ENCODE measurements around the gene RPL22L1.

The RPL22L1 gene

DNA sequence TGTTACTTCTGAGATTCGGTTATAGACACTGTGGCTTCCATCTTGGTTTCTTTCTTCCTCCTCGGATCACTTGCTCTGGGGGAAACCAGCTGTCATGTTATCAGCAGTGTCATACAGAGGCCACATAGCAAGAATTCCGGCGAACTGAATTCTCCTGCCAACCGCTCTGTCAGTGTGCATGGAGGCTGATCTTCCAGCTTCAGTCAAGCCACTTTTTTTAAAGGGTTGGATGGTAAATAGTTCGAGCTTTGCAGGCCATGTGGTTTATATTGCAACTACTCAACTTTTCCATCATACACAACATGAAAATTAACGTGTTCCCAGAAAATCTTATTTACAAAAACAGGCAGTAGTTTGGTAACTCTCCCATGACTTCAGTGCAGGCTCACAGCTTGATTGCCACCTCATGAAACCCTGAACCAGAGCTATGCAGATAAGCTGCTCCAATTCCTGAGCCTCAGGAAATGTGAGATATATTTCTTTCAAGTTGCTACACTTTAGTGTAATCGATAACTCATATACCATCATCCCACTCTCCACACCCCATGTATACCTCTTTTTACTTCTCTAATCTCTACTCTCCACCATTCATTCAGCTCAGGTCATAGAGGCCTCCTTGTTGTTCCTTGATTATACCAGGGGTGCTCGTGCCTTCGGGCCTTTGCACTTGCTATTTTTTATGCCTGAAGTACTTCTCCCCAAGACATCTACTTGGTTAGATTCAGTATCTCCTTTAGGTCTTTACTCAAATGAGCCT is 7.2 kb downstream of the RPL22L1 start:
- no peak for TF ChIP-seq CREB5 (CRISPR knock-in tag; IDR thresholded peaks at IDR 0.05; ENCODE audit: low read depth)
- no peak for TF ChIP-seq RARB (CRISPR knock-in tag; IDR thresholded peaks at IDR 0.05)
- no peak for TF ChIP-seq PPARA (CRISPR knock-in tag; IDR thresholded peaks at IDR 0.05; ENCODE audit: borderline replicate concordance)
- TF ChIP-seq ISL1 (CRISPR knock-in tag; IDR thresholded peaks at IDR 0.05): no peak
- no peak for TF ChIP-seq ZC3H10 (CRISPR knock-in tag; IDR thresholded peaks at IDR 0.05)
- no peak for TF ChIP-seq GLIS3 (CRISPR knock-in tag; IDR thresholded peaks at IDR 0.05)
- no peak for TF ChIP-seq TOX (CRISPR knock-in tag; IDR thresholded peaks at IDR 0.05; ENCODE audit: borderline replicate concordance)
- TF ChIP-seq, protein P1, sequence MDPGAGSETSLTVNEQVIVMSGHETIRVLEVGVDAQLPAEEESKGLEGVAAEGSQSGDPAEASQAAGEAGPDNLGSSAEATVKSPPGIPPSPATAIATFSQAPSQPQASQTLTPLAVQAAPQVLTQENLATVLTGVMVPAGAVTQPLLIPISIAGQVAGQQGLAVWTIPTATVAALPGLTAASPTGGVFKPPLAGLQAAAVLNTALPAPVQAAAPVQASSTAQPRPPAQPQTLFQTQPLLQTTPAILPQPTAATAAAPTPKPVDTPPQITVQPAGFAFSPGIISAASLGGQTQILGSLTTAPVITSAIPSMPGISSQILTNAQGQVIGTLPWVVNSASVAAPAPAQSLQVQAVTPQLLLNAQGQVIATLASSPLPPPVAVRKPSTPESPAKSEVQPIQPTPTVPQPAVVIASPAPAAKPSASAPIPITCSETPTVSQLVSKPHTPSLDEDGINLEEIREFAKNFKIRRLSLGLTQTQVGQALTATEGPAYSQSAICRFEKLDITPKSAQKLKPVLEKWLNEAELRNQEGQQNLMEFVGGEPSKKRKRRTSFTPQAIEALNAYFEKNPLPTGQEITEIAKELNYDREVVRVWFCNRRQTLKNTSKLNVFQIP (CRISPR knock-in tag; IDR thresholded peaks at IDR 0.05; ENCODE audit: borderline replicate concordance, low read depth): no peak
- no peak for TF ChIP-seq ZFP30 (CRISPR knock-in tag; IDR thresholded peaks at IDR 0.05)
- no peak for TF ChIP-seq ZNF8 (CRISPR knock-in tag; IDR thresholded peaks at IDR 0.05)
- TF ChIP-seq, protein P2, sequence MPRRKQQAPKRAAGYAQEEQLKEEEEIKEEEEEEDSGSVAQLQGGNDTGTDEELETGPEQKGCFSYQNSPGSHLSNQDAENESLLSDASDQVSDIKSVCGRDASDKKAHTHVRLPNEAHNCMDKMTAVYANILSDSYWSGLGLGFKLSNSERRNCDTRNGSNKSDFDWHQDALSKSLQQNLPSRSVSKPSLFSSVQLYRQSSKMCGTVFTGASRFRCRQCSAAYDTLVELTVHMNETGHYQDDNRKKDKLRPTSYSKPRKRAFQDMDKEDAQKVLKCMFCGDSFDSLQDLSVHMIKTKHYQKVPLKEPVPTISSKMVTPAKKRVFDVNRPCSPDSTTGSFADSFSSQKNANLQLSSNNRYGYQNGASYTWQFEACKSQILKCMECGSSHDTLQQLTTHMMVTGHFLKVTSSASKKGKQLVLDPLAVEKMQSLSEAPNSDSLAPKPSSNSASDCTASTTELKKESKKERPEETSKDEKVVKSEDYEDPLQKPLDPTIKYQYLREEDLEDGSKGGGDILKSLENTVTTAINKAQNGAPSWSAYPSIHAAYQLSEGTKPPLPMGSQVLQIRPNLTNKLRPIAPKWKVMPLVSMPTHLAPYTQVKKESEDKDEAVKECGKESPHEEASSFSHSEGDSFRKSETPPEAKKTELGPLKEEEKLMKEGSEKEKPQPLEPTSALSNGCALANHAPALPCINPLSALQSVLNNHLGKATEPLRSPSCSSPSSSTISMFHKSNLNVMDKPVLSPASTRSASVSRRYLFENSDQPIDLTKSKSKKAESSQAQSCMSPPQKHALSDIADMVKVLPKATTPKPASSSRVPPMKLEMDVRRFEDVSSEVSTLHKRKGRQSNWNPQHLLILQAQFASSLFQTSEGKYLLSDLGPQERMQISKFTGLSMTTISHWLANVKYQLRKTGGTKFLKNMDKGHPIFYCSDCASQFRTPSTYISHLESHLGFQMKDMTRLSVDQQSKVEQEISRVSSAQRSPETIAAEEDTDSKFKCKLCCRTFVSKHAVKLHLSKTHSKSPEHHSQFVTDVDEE (CRISPR knock-in tag; IDR thresholded peaks at IDR 0.05): no peak
- TF ChIP-seq ZNF565 (CRISPR knock-in tag; conservative IDR thresholded peaks at IDR 0.05; ENCODE audit: low read depth): no peak
- no peak for TF ChIP-seq OSR1 (CRISPR knock-in tag; IDR thresholded peaks at IDR 0.05)
- TF ChIP-seq SNAI2 (CRISPR knock-in tag; IDR thresholded peaks at IDR 0.05): no peak
- ATAC-seq: no peak

- ATAC-seq: no peak
- TF ChIP-seq, protein P1 (CRISPR knock-in tag; IDR thresholded peaks at IDR 0.05; ENCODE audit: borderline replicate concordance, low read depth): no peak
- no peak for TF ChIP-seq SNAI2 (CRISPR knock-in tag; IDR thresholded peaks at IDR 0.05)
These were observed 11.4 kb downstream of the RPL22L1 start for GRCh38 chr3:170858599-170858998.

- TF ChIP-seq ARNTL (CRISPR knock-in tag; IDR thresholded peaks at IDR 0.05; ENCODE audit: borderline replicate concordance, low read depth) (no peak), CSDC2 (CRISPR knock-in tag; IDR thresholded peaks at IDR 0.05) (no peak), ESRRG (CRISPR knock-in tag; IDR thresholded peaks at IDR 0.05) (no peak), GLIS3 (CRISPR knock-in tag; IDR thresholded peaks at IDR 0.05) (no peak), ISL1 (CRISPR knock-in tag; IDR thresholded peaks at IDR 0.05) (no peak), ZC3H10 (CRISPR knock-in tag; IDR thresholded peaks at IDR 0.05) (no peak), ZFP3 (CRISPR knock-in tag; IDR thresholded peaks at IDR 0.05) (no peak), ZNF70 (CRISPR knock-in tag; IDR thresholded peaks at IDR 0.05) (no peak), SNAI2 (CRISPR knock-in tag; IDR thresholded peaks at IDR 0.05) (no peak), BACH2 (CRISPR knock-in tag; IDR thresholded peaks at IDR 0.05; ENCODE audit: borderline replicate concordance) (no peak), TOX (CRISPR knock-in tag; IDR thresholded peaks at IDR 0.05; ENCODE audit: borderline replicate concordance) (no peak), ZFP30 (CRISPR knock-in tag; IDR thresholded peaks at IDR 0.05) (no peak)
- TF ChIP-seq, protein P3, sequence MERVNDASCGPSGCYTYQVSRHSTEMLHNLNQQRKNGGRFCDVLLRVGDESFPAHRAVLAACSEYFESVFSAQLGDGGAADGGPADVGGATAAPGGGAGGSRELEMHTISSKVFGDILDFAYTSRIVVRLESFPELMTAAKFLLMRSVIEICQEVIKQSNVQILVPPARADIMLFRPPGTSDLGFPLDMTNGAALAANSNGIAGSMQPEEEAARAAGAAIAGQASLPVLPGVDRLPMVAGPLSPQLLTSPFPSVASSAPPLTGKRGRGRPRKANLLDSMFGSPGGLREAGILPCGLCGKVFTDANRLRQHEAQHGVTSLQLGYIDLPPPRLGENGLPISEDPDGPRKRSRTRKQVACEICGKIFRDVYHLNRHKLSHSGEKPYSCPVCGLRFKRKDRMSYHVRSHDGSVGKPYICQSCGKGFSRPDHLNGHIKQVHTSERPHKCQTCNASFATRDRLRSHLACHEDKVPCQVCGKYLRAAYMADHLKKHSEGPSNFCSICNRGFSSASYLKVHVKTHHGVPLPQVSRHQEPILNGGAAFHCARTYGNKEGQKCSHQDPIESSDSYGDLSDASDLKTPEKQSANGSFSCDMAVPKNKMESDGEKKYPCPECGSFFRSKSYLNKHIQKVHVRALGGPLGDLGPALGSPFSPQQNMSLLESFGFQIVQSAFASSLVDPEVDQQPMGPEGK (CRISPR knock-in tag; IDR thresholded peaks at IDR 0.05; ENCODE audit: borderline replicate concordance): no peak
- TF ChIP-seq, protein P4, sequence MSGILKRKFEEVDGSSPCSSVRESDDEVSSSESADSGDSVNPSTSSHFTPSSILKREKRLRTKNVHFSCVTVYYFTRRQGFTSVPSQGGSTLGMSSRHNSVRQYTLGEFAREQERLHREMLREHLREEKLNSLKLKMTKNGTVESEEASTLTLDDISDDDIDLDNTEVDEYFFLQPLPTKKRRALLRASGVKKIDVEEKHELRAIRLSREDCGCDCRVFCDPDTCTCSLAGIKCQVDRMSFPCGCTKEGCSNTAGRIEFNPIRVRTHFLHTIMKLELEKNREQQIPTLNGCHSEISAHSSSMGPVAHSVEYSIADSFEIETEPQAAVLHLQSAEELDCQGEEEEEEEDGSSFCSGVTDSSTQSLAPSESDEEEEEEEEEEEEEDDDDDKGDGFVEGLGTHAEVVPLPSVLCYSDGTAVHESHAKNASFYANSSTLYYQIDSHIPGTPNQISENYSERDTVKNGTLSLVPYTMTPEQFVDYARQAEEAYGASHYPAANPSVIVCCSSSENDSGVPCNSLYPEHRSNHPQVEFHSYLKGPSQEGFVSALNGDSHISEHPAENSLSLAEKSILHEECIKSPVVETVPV (CRISPR knock-in tag; IDR thresholded peaks at IDR 0.05): no peak
- TF ChIP-seq, protein P2 (CRISPR knock-in tag; IDR thresholded peaks at IDR 0.05): no peak
- ATAC-seq: no peak
These were observed 17.7 kb downstream of the RPL22L1 start for GRCh38 chr3:170852324-170852723.
